Neural cell (in vitro differentiated cells): ENCODE measurements around the gene ACOX2. TPM values are rescaled to one million over a fixed set of nuclear protein-coding genes. Genes with fewer than 3 reads are reported as not detected.

Source experiments
- H2AFZ ChIP-seq: fragments of 200-600, 300-800 bp; sonication (generic), shearing (Covaris generic); 2 replicates; pipeline ENCODE4 v1.6.0; 2014; ENCODE audit warnings: low read depth, mild to moderate bottlenecking, antibody characterized with exemption, low read length, moderate library complexity
- H3F3A ChIP-seq: fragments of 200-600 bp; shearing (Covaris generic); 2 replicates; pipeline ENCODE4 v1.6.1; 2016; ENCODE audit warnings: mild to moderate bottlenecking, moderate library complexity, mixed read lengths, antibody characterized with exemption, low read length; ENCODE audit not compliant: insufficient read depth, poor library complexity, severe bottlenecking
- H3K27ac ChIP-seq: fragments of 200-600, 300-800 bp; sonication (generic), shearing (Covaris generic); 2 replicates; pipeline ENCODE4 v1.5.1; 2014; ENCODE audit warnings: mild to moderate bottlenecking, low read length, moderate library complexity
- H3K27me3 ChIP-seq: fragments of 300-800, 200-600 bp; sonication (generic), shearing (Covaris generic); 2 replicates; pipeline ENCODE4 v1.6.0; 2014; ENCODE audit warnings: mild to moderate bottlenecking, low read depth, low read length, moderate library complexity; ENCODE audit not compliant: insufficient read depth
- H3K36me3 ChIP-seq: fragments of 300-800, 200-600 bp; sonication (generic), shearing (Covaris generic); 2 replicates; pipeline ENCODE4 v1.5.1; 2014; ENCODE audit warnings: mild to moderate bottlenecking, antibody characterized with exemption, low read length, moderate library complexity; ENCODE audit not compliant: insufficient read depth
- H3K4me2 ChIP-seq: fragments of 300-800, 200-600 bp; sonication (generic), shearing (Covaris generic); 2 replicates; pipeline ENCODE4 v1.6.0; 2014; ENCODE audit warnings: mild to moderate bottlenecking, low read length
- H3K4me3 ChIP-seq: fragments of 300-800, 200-600 bp; sonication (generic), shearing (Covaris generic); 2 replicates; pipeline ENCODE4 v1.5.1; 2014; ENCODE audit warnings: mild to moderate bottlenecking, low read length, moderate library complexity
- H3K79me2 ChIP-seq: fragments of 200-600 bp; shearing (Covaris generic); replicated peaks from 2 replicates; pipeline ENCODE4 v1.6.0; 2014; ENCODE audit warnings: mild to moderate bottlenecking, low read length, moderate library complexity; ENCODE audit not compliant: insufficient read depth
- H3K9ac ChIP-seq: fragments of 300-800, 200-600 bp; sonication (generic), shearing (Covaris generic); 2 replicates; pipeline ENCODE4 v1.6.1; 2016; ENCODE audit warnings: mild to moderate bottlenecking, low read length, mixed read lengths
- H3K9me2 ChIP-seq: fragments of 200-600 bp; shearing (Covaris generic); 2 replicates; pipeline ENCODE4 v1.6.1; 2016; ENCODE audit warnings: mild to moderate bottlenecking, low read length, mixed read lengths; ENCODE audit not compliant: insufficient read depth
- H3K9me3 ChIP-seq: fragments of 200-600, 300-800 bp; sonication (generic), shearing (Covaris generic); 2 replicates; pipeline ENCODE4 v1.6.1; 2016; ENCODE audit warnings: mild to moderate bottlenecking, mixed run types, low read length, moderate library complexity, mixed read lengths
- H4K20me1 ChIP-seq: fragments of 200-600 bp; shearing (Covaris generic); 2 replicates; pipeline ENCODE4 v1.6.1; 2016; ENCODE audit warnings: mild to moderate bottlenecking, mixed run types; ENCODE audit not compliant: insufficient read depth
- CTCF ChIP-seq: fragments of 450-650 bp; IDR thresholded peaks from 2 replicates; pipeline ENCODE4 v1.5.1; 2014; ENCODE audit warnings: antibody characterized with exemption, mild to moderate bottlenecking, moderate library complexity; ENCODE audit not compliant: poor library complexity, severe bottlenecking
- EP300 ChIP-seq: fragments of 450-650 bp; conservative IDR thresholded peaks from 2 replicates; pipeline ENCODE4 v1.6.1; 2014; ENCODE audit warnings: antibody characterized with exemption, mild to moderate bottlenecking, moderate library complexity; ENCODE audit not compliant: poor library complexity, severe bottlenecking
- EZH2 ChIP-seq: fragments of 200-600, 300-800 bp; shearing (Covaris generic), sonication (generic); IDR thresholded peaks from 2 replicates; pipeline ENCODE4 v1.6.1; 2014; ENCODE audit warnings: antibody characterized with exemption, low read length, borderline replicate concordance, mild to moderate bottlenecking; ENCODE audit not compliant: insufficient read depth, poor library complexity, severe bottlenecking
- MXI1 ChIP-seq: fragments of 450-650 bp; conservative IDR thresholded peaks from 2 replicates; pipeline ENCODE4 v1.6.1; 2014; ENCODE audit warnings: antibody characterized with exemption, mild to moderate bottlenecking; ENCODE audit not compliant: poor library complexity, severe bottlenecking
- POLR2AphosphoS5 ChIP-seq: IDR thresholded peaks from 2 replicates; pipeline ENCODE4 v1.6.1; 2012
- RAD21 ChIP-seq: fragments of 450-650 bp; conservative IDR thresholded peaks from 2 replicates; pipeline ENCODE4 v1.6.1; 2014; ENCODE audit warnings: antibody characterized with exemption, mild to moderate bottlenecking, moderate library complexity
- REST ChIP-seq: IDR thresholded peaks from 2 replicates; pipeline ENCODE4 v1.6.1; 2012; ENCODE audit warnings: borderline replicate concordance
- SMC3 ChIP-seq: fragments of 450-650 bp; conservative IDR thresholded peaks from 2 replicates; pipeline ENCODE4 v1.6.1; 2014; ENCODE audit warnings: antibody characterized with exemption, mild to moderate bottlenecking, moderate library complexity; ENCODE audit not compliant: poor library complexity
- TAF1 ChIP-seq: IDR thresholded peaks from 2 replicates; pipeline ENCODE4 v1.6.1; 2012; ENCODE audit warnings: low read depth
- polyA plus RNA-seq: library from polyadenylated mRNA; depleted of rRNA; stranded (reverse); fragments of >200 nt; gene quantifications from 2 replicates; pipeline ENCODE4 v1.2.3, GENCODE V29; 2014

ACOX2 gene
- polyA plus RNA-seq, 1 donor from 2014 or later: not detected

DNA sequence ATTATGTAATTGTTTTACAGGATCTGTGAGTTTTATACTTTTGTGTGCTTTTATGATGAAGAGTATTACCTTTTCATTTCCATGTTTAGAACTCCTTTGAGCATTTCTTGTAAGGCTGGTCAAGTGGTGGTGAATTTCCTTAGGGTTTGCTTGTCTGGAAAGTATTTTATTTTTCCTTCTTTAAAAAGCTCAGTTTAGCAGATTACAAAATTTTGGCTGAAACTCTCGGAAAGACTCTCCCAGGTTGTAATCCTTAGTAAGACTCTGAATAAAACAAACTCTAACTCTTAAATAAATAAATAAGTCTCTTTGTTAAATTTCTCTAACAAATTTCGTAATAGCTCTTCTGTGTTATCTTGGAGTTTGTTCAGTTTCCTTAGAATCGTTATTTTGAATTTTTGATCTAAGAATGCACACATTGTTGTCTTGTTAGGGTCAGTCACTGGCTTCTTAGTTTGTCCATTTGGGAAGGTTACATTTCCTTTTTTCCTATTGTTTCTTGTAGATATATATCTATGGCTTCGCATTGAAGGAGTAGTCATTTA is 14.7 kb upstream of the ACOX2 start:
- no peaks in the 10 kb centered on the region for H3K9me2 ChIP-seq
- TF ChIP-seq RAD21 (no peak), POLR2AphosphoS5 (no peak), EZH2 (no peak), EP300 (no peak), REST (no peak), MXI1 (no peak), CTCF (no peak), SMC3 (no peak), TAF1 (no peak)
- no peak overlapping the region for H3K27ac ChIP-seq
- H2AFZ ChIP-seq: no peak overlapping the region
- peaks cover 3% of the 10 kb centered on the region for H3K9me3 ChIP-seq
- H3K9ac ChIP-seq: no peak overlapping the region
- H4K20me1 ChIP-seq: no peaks in the 10 kb centered on the region
- no peaks in the 10 kb centered on the region for H3K79me2 ChIP-seq
- H3F3A ChIP-seq: no peaks in the 10 kb centered on the region
- H3K36me3 ChIP-seq: no peaks in the 10 kb centered on the region
- H3K4me3 ChIP-seq: no peak overlapping the region
- no peak overlapping the region for H3K4me2 ChIP-seq
- H3K27me3 ChIP-seq: no peaks in the 10 kb centered on the region

GRCh38 chr3:58544541-58544940 is 7.6 kb upstream of the ACOX2 start:
- H3K27me3 ChIP-seq: no peaks in the 10 kb centered on the region
- H3K79me2 ChIP-seq: no peaks in the 10 kb centered on the region
- H3K27ac ChIP-seq: no peak overlapping the region
- no peak overlapping the region for H3K4me2 ChIP-seq
- TF ChIP-seq REST (no peak), POLR2AphosphoS5 (no peak), SMC3 (no peak), MXI1 (no peak), CTCF (no peak), TAF1 (no peak), RAD21 (no peak), EP300 (no peak), EZH2 (no peak)
- H3K4me3 ChIP-seq: no peak overlapping the region
- H3F3A ChIP-seq: no peaks in the 10 kb centered on the region
- H4K20me1 ChIP-seq: no peaks in the 10 kb centered on the region
- H3K36me3 ChIP-seq: no peaks in the 10 kb centered on the region
- H3K9me2 ChIP-seq: no peaks in the 10 kb centered on the region
- H2AFZ ChIP-seq: no peak overlapping the region
- H3K9me3 ChIP-seq: no peaks in the 10 kb centered on the region
- H3K9ac ChIP-seq: no peak overlapping the region
